Common myeloid progenitor, CD34-positive (primary cell): ENCODE results near the gene POLR2A.

ENCODE experiments used
- CTCF ChIA-PET: fragments of 350-600 bp; sonication (Branson Sonifier 250); formaldehyde crosslinking; loops from one replicate; lab custom pipeline; 2021; ENCODE audit warnings: antibody characterized with exemption; lab: Charles Lee
- POLR2A ChIA-PET: fragments of 350-600 bp; sonication (Branson Sonifier 250); formaldehyde crosslinking; loops from one replicate; lab custom pipeline; 2021; ENCODE audit warnings: antibody characterized with exemption; lab: Charles Lee
- DNase-seq, 3 donors: peaks; one replicate each; pipeline versions ENCODE4 v3.0.0 to v3.0.0-alpha.2; 2013
- H3K27ac ChIP-seq, 2 experiments: 1 replicate in 1 of 2; 2 replicates in 1 of 2; pipeline ENCODE4 v1.7.0; 2013; ENCODE audit warnings: inconsistent platforms in 2 of 2, low read length in 2 of 2, mild to moderate bottlenecking in 2 of 2, low read depth in 1 of 2, moderate library complexity in 1 of 2; ENCODE audit not compliant: severe bottlenecking in 2 of 2, insufficient read depth in 1 of 2, poor library complexity in 1 of 2
- H3K27me3 ChIP-seq, 5 experiments: replicated peaks in 2 of 5; 1 replicate in 3 of 5; 2 replicates in 2 of 5; pipeline versions ENCODE4 v1.6.1 to v1.7.0; 2013; ENCODE audit warnings: low read length in 4 of 5, mild to moderate bottlenecking in 2 of 5, moderate library complexity in 2 of 5, inconsistent platforms in 1 of 5; ENCODE audit not compliant: insufficient read depth in 5 of 5, control insufficient read depth in 4 of 5
- H3K36me3 ChIP-seq, 4 experiments: 1 replicate in 2 of 4; 2 replicates in 2 of 4; pipeline versions ENCODE4 v1.6.1 to v1.7.0; 2013; ENCODE audit warnings: low read length in 3 of 4, control low read depth in 1 of 4, mild to moderate bottlenecking in 1 of 4; ENCODE audit not compliant: control insufficient read depth in 4 of 4, insufficient read depth in 4 of 4
- H3K4me1 ChIP-seq, 4 experiments: 1 replicate in 3 of 4; 2 replicates in 1 of 4; pipeline versions ENCODE4 v1.6.1 to v1.7.1; 2013; ENCODE audit warnings: low read length in 3 of 4, mild to moderate bottlenecking in 3 of 4, control low read depth in 1 of 4, inconsistent platforms in 1 of 4, moderate library complexity in 1 of 4; ENCODE audit not compliant: control insufficient read depth in 4 of 4, insufficient read depth in 4 of 4; ENCODE audit errors: control extremely low read depth in 1 of 4
- H3K4me3 ChIP-seq, 7 experiments: 1 replicate in 4 of 7; 2 replicates in 3 of 7; pipeline versions ENCODE4 v1.5.1 to v1.7.0; 2013; ENCODE audit warnings: mild to moderate bottlenecking in 7 of 7, low read length in 6 of 7, moderate library complexity in 6 of 7, inconsistent platforms in 2 of 7, low read depth in 2 of 7, control low read depth in 1 of 7; ENCODE audit not compliant: insufficient read depth in 4 of 7, control insufficient read depth in 1 of 7; ENCODE audit errors: extremely low read depth in 1 of 7
- H3K9me3 ChIP-seq, 5 experiments: 1 replicate in 4 of 5; 2 replicates in 1 of 5; pipeline versions ENCODE4 v1.6.1 to v1.7.1; 2013; ENCODE audit warnings: low read length in 4 of 5, mild to moderate bottlenecking in 2 of 5, inconsistent platforms in 1 of 5, low read depth in 1 of 5, moderate library complexity in 1 of 5; ENCODE audit not compliant: control insufficient read depth in 4 of 5, insufficient read depth in 2 of 5; ENCODE audit errors: control extremely low read depth in 1 of 5
- WGBS: methylation state at CpG from one replicate; pipeline ENCODE4 v1.1.5; 2013; ENCODE audit not compliant: insufficient coverage; 5-methylcytosine and 5-hydroxymethylcytosine counted together

POLR2A gene

DNA sequence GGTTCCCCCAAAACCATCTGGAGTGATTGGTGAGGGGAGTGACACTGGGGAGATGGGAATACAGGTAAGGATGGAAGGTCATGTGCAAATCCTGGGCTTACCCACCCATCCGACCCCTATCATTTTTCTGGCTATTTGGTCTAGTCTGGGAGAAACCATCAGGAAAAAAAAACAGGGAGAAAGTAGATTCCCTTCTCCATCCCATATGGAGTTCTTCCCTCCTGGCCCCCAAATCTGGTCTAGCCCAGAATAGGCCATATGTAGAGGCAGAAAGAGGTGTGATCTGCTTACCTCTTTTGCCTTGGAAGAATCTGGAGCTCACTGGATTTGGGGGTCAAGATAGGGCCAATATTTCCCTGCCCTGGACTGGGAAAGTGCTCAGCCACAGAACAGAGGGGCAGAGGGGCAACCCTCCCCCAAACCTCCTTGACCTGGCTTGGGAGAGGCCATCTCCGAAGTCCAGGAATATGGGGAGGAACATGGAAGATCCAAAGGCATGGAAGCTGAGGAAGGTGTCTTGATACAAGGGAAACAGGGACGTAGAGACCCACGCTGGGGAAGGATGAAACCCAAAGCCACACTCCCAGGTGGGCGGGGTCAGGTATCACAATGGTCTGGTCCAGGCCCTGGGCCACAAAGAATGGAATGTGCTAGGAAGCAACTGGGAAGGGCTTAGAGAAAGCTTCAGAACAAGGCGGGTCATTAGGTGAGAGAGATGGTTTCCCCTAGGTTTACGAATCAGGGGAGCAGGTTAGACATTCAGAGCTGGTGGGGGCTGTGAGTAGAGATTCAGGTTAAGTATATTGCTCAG, 23.1 kb upstream of the POLR2A start:
- Histone ChIP-seq H3K4me3 (no peak overlapping the region), H3K36me3 (peaks cover 0 to 40% (median 28%) of the 10 kb centered on the region in 4 experiments), H3K27me3 (no peaks in the 10 kb centered on the region), H3K9me3 (no peaks in the 10 kb centered on the region), H3K4me1 (peaks cover 0 to 8% (median 6%) of the 10 kb centered on the region in 4 experiments), H3K27ac (no peak overlapping the region)
- 100% methylated on average over 4 of the region's 7 CpGs for WGBS
- no peak for DNase-seq
- POLR2A ChIA-PET: interaction anchor here (0.7 to 3.3 kb wide), 4 partner anchors 15 to 24 kb away, joined by 3 to 12 read pairs (median 4); partner anchors contain the start of genes POLR2A and ZBTB4
- CTCF ChIA-PET: interaction anchor here (0.9 to 2.4 kb wide), 2 partner anchors 9 to 14 kb away, joined by 5 to 20 read pairs; no protein-coding TSS in a partner anchor

DNA sequence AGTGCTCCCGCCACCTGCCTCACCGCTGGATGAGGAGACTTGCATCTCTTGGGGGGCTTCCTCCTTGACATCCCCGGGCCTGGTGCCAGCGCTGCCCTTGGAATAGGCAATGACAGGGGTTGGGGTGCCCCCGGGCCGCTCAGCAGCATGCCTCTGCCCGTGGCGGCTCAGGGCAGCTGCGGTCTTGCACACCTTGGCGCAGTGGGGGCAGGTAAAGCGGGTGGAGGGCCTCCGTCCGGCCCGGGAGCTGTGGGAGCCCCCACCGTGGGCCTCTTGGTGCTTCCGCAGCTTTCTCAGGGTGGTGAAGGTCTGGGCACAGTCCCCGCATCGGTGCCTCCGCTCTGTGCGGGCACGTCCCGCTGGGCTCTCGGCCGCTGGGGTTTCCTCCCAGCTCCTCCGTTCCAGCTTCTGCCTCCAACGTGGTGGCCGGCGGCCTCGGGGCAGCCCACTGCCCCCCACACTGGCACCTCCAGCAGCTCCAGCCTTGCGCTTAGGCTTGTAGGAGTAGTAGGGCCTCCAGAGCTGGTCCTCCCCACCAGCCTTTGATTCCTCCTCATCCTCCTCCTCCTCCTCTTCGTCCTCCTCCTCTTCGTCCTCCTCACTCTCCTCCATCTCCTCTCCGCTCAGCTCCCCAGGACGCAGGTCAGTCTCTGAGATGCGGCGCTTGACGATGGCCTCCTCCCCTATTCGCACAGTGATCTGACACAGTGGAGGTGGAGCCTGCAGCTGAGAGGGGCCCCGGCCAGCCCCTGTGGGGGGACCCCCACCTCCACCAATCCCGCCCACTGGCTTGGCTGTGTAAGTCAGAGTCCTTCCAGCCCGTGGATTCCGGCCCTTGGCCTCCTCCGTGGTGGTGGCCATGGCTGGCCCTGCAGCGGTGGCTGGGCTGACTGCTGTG, 21.4 kb upstream of the POLR2A start:
- no peaks in the 10 kb centered on the region for H3K27me3 ChIP-seq
- peaks cover 0 to 51% (median 32%) of the 10 kb centered on the region in 4 experiments for H3K36me3 ChIP-seq
- 97% methylated on average over 38 of the region's 44 CpGs for WGBS
- peaks cover 2 to 13% (median 11%) of the 10 kb centered on the region in 4 experiments for H3K4me1 ChIP-seq
- no peaks in the 10 kb centered on the region for H3K9me3 ChIP-seq
- H3K27ac ChIP-seq: no peak overlapping the region
- no peak overlapping the region for H3K4me3 ChIP-seq
- DNase-seq: no peak
- CTCF ChIA-PET: interaction anchor here (1.2 to 2.4 kb wide), 3 partner anchors 13 to 26 kb away, joined by 5 to 20 read pairs (median 6); partner anchors contain the start of gene ZBTB4
- POLR2A ChIA-PET: interaction anchor here (1.1 to 3.3 kb wide), 4 partner anchors 10 to 22 kb away, joined by 3 to 12 read pairs (median 5); partner anchors contain the start of gene POLR2A

DNA sequence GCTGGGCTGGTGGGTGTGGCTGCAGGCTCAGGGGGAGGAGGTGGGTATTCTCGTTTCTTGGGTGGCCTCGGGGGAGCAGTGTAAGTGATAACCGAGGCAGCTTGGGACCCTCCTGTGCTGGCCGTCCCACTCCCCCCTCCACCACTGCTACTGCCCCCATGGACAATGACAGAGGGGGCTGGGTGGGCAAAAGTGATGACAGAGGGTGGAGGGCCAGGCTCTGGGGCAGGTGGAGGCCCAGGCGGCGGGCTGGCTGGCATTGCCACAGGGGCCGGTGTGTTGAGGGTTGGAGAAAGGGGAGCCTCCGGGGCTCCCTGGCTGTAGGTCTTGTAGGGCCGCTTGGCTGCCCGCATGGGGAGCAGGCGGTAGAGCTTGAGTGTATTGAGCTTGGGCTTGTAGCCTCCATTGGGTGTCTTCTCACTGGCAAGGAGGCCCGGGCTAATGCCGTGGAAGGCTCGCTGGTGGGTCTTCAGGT, 20.8 kb upstream of the POLR2A start:
- ChIA-PET POLR2A (interaction anchor here (1.2 to 3.3 kb wide), 2 partner anchors 13 to 15 kb away, joined by 3 to 12 read pairs; partner anchors contain the start of gene ZBTB4), CTCF (interaction anchor here (1.2 to 1.9 kb wide), 2 partner anchors 16 to 27 kb away, joined by 5 to 6 read pairs; partner anchors contain the start of gene ZBTB4)
- Histone ChIP-seq H3K27me3 (no peaks in the 10 kb centered on the region), H3K36me3 (peaks cover 0 to 54% (median 32%) of the 10 kb centered on the region in 4 experiments), H3K27ac (no peak overlapping the region), H3K9me3 (no peaks in the 10 kb centered on the region), H3K4me1 (peaks cover 2 to 15% (median 13%) of the 10 kb centered on the region in 4 experiments), H3K4me3 (no peak overlapping the region)
- WGBS: 99% methylated on average over 12 of the region's 14 CpGs
- no peak for DNase-seq

DNA sequence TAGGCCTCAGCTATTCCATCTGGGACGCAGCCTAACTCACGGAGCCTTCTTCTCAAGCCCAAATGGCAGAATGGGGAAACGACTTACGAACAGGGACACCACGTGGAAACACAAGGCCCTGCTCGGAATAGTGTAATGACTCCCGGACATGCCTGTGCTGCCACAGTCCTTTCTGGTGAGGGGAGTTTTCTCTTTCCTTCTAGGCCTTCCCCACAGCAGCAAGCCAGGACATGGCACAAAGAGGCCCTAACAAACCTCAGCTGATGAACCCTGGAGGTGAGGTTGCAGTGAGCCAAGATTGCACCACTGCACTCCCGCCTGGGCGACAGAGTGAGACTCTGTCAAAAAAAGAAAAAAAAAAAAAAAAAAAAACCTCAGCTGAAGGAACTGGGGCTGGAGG, 20.1 kb upstream of the POLR2A start:
- Histone ChIP-seq H3K4me3 (no peak overlapping the region), H3K36me3 (peaks cover 0 to 58% (median 31%) of the 10 kb centered on the region in 4 experiments), H3K27me3 (no peaks in the 10 kb centered on the region), H3K27ac (no peak overlapping the region), H3K4me1 (peaks cover 2 to 15% (median 13%) of the 10 kb centered on the region in 4 experiments), H3K9me3 (no peaks in the 10 kb centered on the region)
- DNase-seq: no peak
- ChIA-PET POLR2A (interaction anchor here (1.2 kb wide), 2 partner anchors 15 to 20 kb away, joined by 3 read pairs; partner anchors contain the start of gene ZBTB4), CTCF (interaction anchor here (0.8 to 1.9 kb wide), 2 partner anchors 15 to 97 kb away, joined by 3 to 6 read pairs; partner anchors contain the start of genes SENP3 and ZBTB4)
- WGBS: 90% methylated on average over 9 of the region's 9 CpGs

DNA sequence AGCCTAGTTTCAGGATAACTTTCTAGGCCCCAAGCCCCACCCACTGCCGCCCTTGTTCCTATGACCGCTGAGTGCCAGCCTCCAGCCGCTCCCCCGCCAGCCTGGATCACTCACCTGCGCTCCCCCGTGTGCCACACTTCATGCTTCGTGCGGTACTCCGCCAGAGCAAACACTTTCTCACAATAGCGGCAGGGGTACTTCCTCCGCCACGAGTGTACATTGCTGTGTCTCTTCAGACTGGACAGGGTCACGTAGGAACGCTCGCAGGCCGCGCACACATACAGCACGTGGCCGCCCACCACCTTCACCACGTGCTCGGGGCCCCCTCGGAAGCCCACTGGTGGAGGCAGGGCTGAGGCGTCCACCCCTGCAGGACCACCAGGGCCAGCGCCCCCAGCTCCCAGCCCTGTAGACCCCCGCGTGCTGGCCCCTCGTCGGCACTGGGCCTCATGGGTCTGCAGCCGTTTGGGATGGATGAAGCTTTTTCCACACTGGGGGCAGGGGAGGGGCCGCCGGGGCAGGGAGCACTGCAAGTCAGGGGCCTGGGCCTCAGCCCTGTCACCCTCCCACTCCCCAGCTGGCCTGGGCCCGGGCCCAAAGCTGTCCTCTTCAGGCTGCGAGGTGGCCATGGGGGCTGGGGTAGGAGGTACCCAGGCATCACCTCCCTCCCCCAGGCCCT, 18.4 kb upstream of the POLR2A start:
- Histone ChIP-seq H3K27me3 (no peaks in the 10 kb centered on the region), H3K4me3 (no peak overlapping the region), H3K9me3 (no peaks in the 10 kb centered on the region), H3K4me1 (peaks cover 2 to 15% (median 13%) of the 10 kb centered on the region in 4 experiments), H3K36me3 (peaks cover 0 to 58% (median 30%) of the 10 kb centered on the region in 4 experiments), H3K27ac (no peak overlapping the region)
- DNase-seq: no peak
- WGBS: 95% methylated on average over 21 of the region's 33 CpGs
- POLR2A ChIA-PET: interaction anchor here (0.6 to 1.4 kb wide), 4 partner anchors 10 to 21 kb away, joined by 3 to 5 read pairs (median 4); partner anchors contain the start of genes CHRNB1 and ZBTB4
- CTCF ChIA-PET: interaction anchor here (0.6 to 2.0 kb wide), 5 partner anchors 8 to 110 kb away, joined by 3 to 7 read pairs (median 3); no protein-coding TSS in a partner anchor

- WGBS: over 99% methylated on average over 9 of the region's 9 CpGs
- peaks cover 0 to 53% (median 30%) of the 10 kb centered on the region in 4 experiments for H3K36me3 ChIP-seq
- peaks cover 2 to 16% (median 13%) of the 10 kb centered on the region in 4 experiments for H3K4me1 ChIP-seq
- CTCF ChIA-PET: interaction anchor here (0.6 to 2.0 kb wide), 6 partner anchors 9 to 111 kb away, joined by 3 to 7 read pairs (median 4); no protein-coding TSS in a partner anchor
- no peak overlapping the region for H3K27ac ChIP-seq
- DNase-seq: no peak
- H3K27me3 ChIP-seq: no peaks in the 10 kb centered on the region
- H3K9me3 ChIP-seq: no peaks in the 10 kb centered on the region
- POLR2A ChIA-PET: interaction anchor here (1.0 to 1.4 kb wide), 4 partner anchors 8 to 13 kb away, joined by 4 to 5 read pairs (median 5); partner anchors contain the start of gene ZBTB4
- no peak overlapping the region for H3K4me3 ChIP-seq
Measured at GRCh38 chr17:7466318-7466638, 17.9 kb upstream of the POLR2A start.
